Activated T-helper 2 cell treated with anti-CD3 and anti-CD28 coated beads, Interferon-gamma antibody, Interleukin-2, Interleukin-4, amounts not matched to agents 10 μg/mL and 5 μg/mL and 100 μg/mL, durations not matched to agents 14 hours and 24 hours and 36 hours (primary cell): ENCODE data around the gene SLC20A1. TPM values are rescaled to one million over a fixed set of nuclear protein-coding genes. Genes with fewer than 3 reads are reported as not detected.
"Not testable (repeated sequence)": the region's sequence is repeated elsewhere in the genome, so short reads cannot be mapped to it uniquely, and the experiment has no call there.

Source experiments
- DNase-seq: peaks from one replicate; pipeline ENCODE4 v3.0.0; 2021; ENCODE audit warnings: low spot score
- H3K27ac Mint-ChIP-seq: one replicate; pipeline ENCODE4 v1.8.0; 2021; ENCODE audit warnings: mixed read lengths
- H3K27me3 Mint-ChIP-seq: one replicate; pipeline ENCODE4 v1.8.0; 2021; ENCODE audit warnings: low read depth, mixed read lengths
- H3K36me3 Mint-ChIP-seq: one replicate; pipeline ENCODE4 v1.8.0; 2021; ENCODE audit warnings: low read depth, mixed read lengths
- H3K4me1 Mint-ChIP-seq: one replicate; pipeline ENCODE4 v1.8.0; 2021; ENCODE audit warnings: low read depth, mixed read lengths
- H3K4me3 Mint-ChIP-seq: one replicate; pipeline ENCODE4 v1.8.0; 2021; ENCODE audit warnings: low read depth, mild to moderate bottlenecking, moderate library complexity, mixed read lengths
- H3K9me3 Mint-ChIP-seq: one replicate; pipeline ENCODE4 v1.8.0; 2021; ENCODE audit warnings: mixed read lengths
- intact Hi-C: fragments of 100-400 bp; cut with micrococcal nuclease; formaldehyde crosslinking; loops from one replicate; pipeline ENCODE4 v1.15.1; 2023
- total RNA-seq: library from RNA; stranded (reverse); gene quantifications from 2 replicates; pipeline ENCODE4 v1.2.3, GENCODE V29; 2022

Gene SLC20A1
- total RNA-seq, 1 donor from 2014 or later = 128 TPM

DNA sequence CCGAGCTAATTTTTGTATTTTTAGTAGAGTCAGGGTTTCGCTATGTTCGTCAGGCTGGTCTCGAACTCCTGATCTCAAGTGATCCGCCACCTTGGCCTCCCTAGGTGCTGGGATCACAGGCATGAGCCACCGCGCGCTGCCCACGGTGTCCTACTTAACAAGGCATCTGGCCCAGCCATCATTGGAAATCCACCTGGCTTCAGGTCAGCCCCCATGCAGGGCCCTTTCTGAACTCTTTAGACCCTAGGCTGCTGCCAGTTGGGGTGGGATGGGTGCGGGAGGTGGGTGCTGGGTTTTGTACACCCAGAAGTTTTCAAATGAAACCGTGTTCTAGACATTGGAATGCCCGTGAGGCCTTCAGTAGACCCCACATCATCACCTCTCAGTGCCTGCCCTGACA lies 48.4 kb downstream of the SLC20A1 start:
- no peaks in the 10 kb centered on the region for H3K9me3 Mint-ChIP-seq
- H3K36me3 Mint-ChIP-seq = no peaks in the 10 kb centered on the region

DNA sequence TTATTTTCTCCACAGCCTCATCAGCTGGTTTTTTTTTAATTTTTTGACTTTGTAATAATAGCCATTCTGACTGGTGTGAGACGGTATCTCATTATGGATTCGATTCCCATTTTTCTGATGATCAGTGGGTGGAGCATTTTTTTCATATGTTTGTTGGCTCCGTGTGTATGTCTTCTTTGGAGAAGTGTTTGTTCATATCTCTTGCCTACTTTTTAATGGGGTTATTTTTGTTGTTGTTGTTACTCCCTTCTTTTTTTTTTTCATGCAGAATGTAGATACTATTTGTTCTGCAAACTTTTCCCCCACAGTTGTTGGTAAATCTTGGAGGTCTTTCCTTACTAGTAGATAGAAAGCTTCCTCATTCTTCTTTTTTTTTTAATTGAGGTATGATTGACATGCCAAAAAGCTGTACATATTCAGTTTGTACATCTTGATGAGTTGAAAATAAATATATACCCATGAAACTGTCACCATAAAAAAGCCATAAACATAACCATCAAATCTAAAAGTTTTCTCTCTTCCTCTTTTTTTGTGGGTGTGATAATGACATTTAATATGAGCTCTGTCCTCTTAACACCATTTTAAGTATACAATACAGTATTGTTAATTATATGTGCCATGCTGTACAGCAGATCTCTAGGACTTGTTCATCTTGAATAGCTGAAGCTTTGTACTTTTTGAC lies 53.2 kb downstream of the SLC20A1 start:
- H3K27me3 Mint-ChIP-seq = peaks cover 2% of the 10 kb centered on the region

More for the DNA sequence above, 48.4 kb downstream of the SLC20A1 start:
- Mint-ChIP-seq H3K4me3 (no peak overlapping the region), H3K4me1 (peaks cover 28% of the 10 kb centered on the region), H3K27me3 (no peaks in the 10 kb centered on the region), H3K27ac (no peak overlapping the region)
- intact Hi-C loops = no loop called here
- no peak for DNase-seq

GRCh38 chr2:112699984-112700667 lies 54.4 kb downstream of the SLC20A1 start:
- Mint-ChIP-seq H3K27ac (no peak overlapping the region), H3K36me3 (no peaks in the 10 kb centered on the region), H3K4me3 (no peak overlapping the region), H3K4me1 (peaks cover 27% of the 10 kb centered on the region), H3K27me3 (peaks cover 4% of the 10 kb centered on the region), H3K9me3 (no peaks in the 10 kb centered on the region)
- intact Hi-C loops = no loop called here
- no peak for DNase-seq

More for the DNA sequence above, 53.2 kb downstream of the SLC20A1 start:
- no peaks in the 10 kb centered on the region for H3K9me3 Mint-ChIP-seq
- peaks cover 22% of the 10 kb centered on the region for H3K4me1 Mint-ChIP-seq
- no peak overlapping the region for H3K4me3 Mint-ChIP-seq
- no peaks in the 10 kb centered on the region for H3K36me3 Mint-ChIP-seq
- H3K27ac Mint-ChIP-seq = no peak overlapping the region
- intact Hi-C loops = no loop called here
- no peak for DNase-seq

DNA sequence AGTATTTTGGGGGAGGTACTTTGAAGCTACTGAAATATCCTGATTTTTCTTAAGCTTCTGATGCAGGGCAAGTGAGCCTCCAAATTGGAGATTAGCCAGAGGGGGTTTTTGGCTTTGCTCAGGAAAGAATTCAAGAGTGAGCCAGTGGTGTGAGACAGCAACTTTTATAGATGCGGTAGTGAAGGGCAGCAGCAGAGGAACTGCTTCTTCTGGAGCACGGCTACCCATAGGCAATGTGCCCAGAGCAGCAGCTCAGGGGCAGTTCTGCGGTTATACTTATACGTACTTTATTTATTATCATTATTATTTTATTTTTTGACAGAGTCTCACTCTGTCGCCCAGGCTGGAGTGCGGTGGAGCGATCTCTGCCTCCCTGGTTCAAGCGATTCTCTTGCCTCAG lies 55.3 kb downstream of the SLC20A1 start:
- Mint-ChIP-seq H3K36me3 (no peaks in the 10 kb centered on the region), H3K9me3 (no peaks in the 10 kb centered on the region), H3K27me3 (peaks cover 4% of the 10 kb centered on the region), H3K4me1 (peaks cover 36% of the 10 kb centered on the region), H3K27ac (no peak overlapping the region), H3K4me3 (no peak overlapping the region)
- no peak for DNase-seq
- intact Hi-C loops = no loop called here

GRCh38 chr2:112703684-112704083 lies 57.9 kb downstream of the SLC20A1 start:
- Mint-ChIP-seq H3K27ac (no peak overlapping the region), H3K9me3 (no peaks in the 10 kb centered on the region), H3K27me3 (peaks cover 4% of the 10 kb centered on the region), H3K4me1 (peaks cover 55% of the 10 kb centered on the region), H3K36me3 (no peaks in the 10 kb centered on the region), H3K4me3 (no peak overlapping the region)
- intact Hi-C loops = no loop called here
- no peak for DNase-seq

GRCh38 chr2:112705575-112705974 lies 59.8 kb downstream of the SLC20A1 start:
- no peak overlapping the region for H3K4me3 Mint-ChIP-seq
- peaks cover 4% of the 10 kb centered on the region for H3K27me3 Mint-ChIP-seq
- DNase-seq = no peak
- peaks cover 57% of the 10 kb centered on the region for H3K4me1 Mint-ChIP-seq
- H3K36me3 Mint-ChIP-seq = no peaks in the 10 kb centered on the region
- no peak overlapping the region for H3K27ac Mint-ChIP-seq
- H3K9me3 Mint-ChIP-seq = no peaks in the 10 kb centered on the region
- intact Hi-C loops = loop anchor here (5.0 kb wide), 1 partner anchor 58 kb away; the partner anchor contains the start of gene SLC20A1

DNA sequence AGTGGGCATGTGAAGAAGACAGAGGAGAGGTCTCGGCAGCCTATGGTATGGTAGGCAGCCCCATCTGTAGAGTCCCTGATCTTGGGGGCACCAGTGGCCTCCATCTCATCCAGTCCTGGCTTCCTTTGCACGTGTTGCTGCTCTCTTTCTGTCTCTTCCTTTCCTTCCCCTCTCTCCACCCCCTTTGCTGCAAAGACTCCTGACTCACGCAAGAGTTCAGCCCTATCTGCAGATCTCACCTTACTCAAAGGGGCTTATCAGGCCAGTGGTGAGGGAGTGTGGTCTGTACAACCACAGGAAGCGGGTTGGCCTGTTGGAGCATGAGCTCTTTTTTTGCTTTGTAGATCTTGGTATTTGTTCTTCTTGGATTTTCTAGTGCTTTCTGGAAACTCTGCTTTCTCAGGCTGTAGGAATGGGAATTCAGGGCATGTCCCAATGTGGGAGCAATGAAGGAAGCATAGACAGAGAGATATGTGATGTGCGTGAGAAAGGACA lies 60.5 kb downstream of the SLC20A1 start:
- Mint-ChIP-seq H3K4me3 (peak overlapping the region; percentile 70), H3K36me3 (no peaks in the 10 kb centered on the region), H3K9me3 (no peaks in the 10 kb centered on the region), H3K4me1 (peaks cover 57% of the 10 kb centered on the region), H3K27ac (peak overlapping the region; percentile 76), H3K27me3 (peaks cover 1% of the 10 kb centered on the region)
- intact Hi-C loops = loop anchor here (5.0 kb wide), 1 partner anchor 59 kb away; the partner anchor contains the start of gene SLC20A1
- peak; percentile 84 for DNase-seq

GRCh38 chr2:112706947-112707346 lies 61.2 kb downstream of the SLC20A1 start:
- DNase-seq, H3K27me3 Mint-ChIP-seq, H3K27ac Mint-ChIP-seq, H3K4me3 Mint-ChIP-seq, H3K9me3 Mint-ChIP-seq, H3K36me3 Mint-ChIP-seq: not testable (repeated sequence)
- H3K4me1 Mint-ChIP-seq = peaks cover 56% of the 10 kb centered on the region
- intact Hi-C loops = loop anchor here (5.0 kb wide), 1 partner anchor 60 kb away; the partner anchor contains the start of gene SLC20A1

DNA sequence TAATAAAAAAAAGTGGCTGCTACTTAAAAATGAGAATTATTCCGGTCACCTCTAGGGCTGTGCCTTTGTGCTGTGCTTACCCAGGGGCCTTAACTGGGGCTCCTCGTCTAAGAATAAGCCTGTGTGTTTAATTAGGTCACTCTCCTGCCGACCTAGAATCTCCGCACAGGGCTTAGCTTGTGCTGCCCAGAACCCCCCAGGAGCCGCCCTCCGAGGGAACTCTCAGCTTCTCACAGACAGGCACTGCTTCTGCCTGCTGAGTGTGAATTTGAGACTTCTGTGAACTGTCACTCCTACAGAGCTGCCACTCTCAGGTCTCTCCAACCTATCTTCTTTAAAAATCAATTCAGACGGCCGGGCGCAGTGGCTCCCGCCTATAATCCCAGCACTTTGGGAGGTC lies 63.2 kb downstream of the SLC20A1 start:
- Mint-ChIP-seq H3K4me3 (no peak overlapping the region), H3K27ac (no peak overlapping the region), H3K4me1 (peaks cover 66% of the 10 kb centered on the region), H3K27me3 (peaks cover 1% of the 10 kb centered on the region), H3K36me3 (no peaks in the 10 kb centered on the region), H3K9me3 (no peaks in the 10 kb centered on the region)
- DNase-seq = no peak
- intact Hi-C loops = loop anchor here (1.0 to 5.0 kb wide), 2 partner anchors 17 to 62 kb away; partner anchors contain the start of gene SLC20A1

GRCh38 chr2:112709703-112710102 lies 64.0 kb downstream of the SLC20A1 start:
- H3K9me3 Mint-ChIP-seq = no peaks in the 10 kb centered on the region
- H3K36me3 Mint-ChIP-seq = no peaks in the 10 kb centered on the region
- peaks cover 68% of the 10 kb centered on the region for H3K4me1 Mint-ChIP-seq
- H3K4me3 Mint-ChIP-seq = no peak overlapping the region
- peak overlapping the region; percentile 30 for H3K27ac Mint-ChIP-seq
- DNase-seq = no peak
- peaks cover 1% of the 10 kb centered on the region for H3K27me3 Mint-ChIP-seq
- intact Hi-C loops = loop anchor here (5.0 kb wide), 1 partner anchor 62 kb away; the partner anchor contains the start of gene SLC20A1

GRCh38 chr2:112710956-112711750 lies 65.4 kb downstream of the SLC20A1 start:
- intact Hi-C loops = no loop called here
- peaks cover 56% of the 10 kb centered on the region for H3K4me1 Mint-ChIP-seq

GRCh38 chr2:112712465-112712864 lies 66.7 kb downstream of the SLC20A1 start:
- intact Hi-C loops = no loop called here
- DNase-seq = no peak
- H3K4me1 Mint-ChIP-seq = peaks cover 47% of the 10 kb centered on the region
- peaks cover 3% of the 10 kb centered on the region for H3K9me3 Mint-ChIP-seq
- H3K27ac Mint-ChIP-seq = peak overlapping the region; percentile 61
- peaks cover 3% of the 10 kb centered on the region for H3K36me3 Mint-ChIP-seq
- H3K4me3 Mint-ChIP-seq = no peak overlapping the region
- H3K27me3 Mint-ChIP-seq = peaks cover 1% of the 10 kb centered on the region

More at GRCh38 chr2:112710956-112711750, 65.4 kb downstream of the SLC20A1 start:
- H3K27ac Mint-ChIP-seq = no peak overlapping the region
- H3K36me3 Mint-ChIP-seq = no peaks in the 10 kb centered on the region
- H3K9me3 Mint-ChIP-seq = no peaks in the 10 kb centered on the region
- H3K4me3 Mint-ChIP-seq = no peak overlapping the region
- H3K27me3 Mint-ChIP-seq = peaks cover 1% of the 10 kb centered on the region
- no peak for DNase-seq
